Measurements from ENCODE around the gene ABHD15. TPM values are rescaled to one million over a fixed set of nuclear protein-coding genes. Genes with fewer than 3 reads are reported as not detected.

Gene ABHD15
- total RNA-seq, 4 donors from 2014 or later: 25.2 to 88.9 (median 30.6) TPM

GRCh38 chr17:29561554-29562517, 5.0 kb downstream of the ABHD15 start:
- TF ChIP-seq CTCF (IDR thresholded peaks at IDR 0.05; ENCODE audit: low read depth): no peak

- TF ChIP-seq CTCF (IDR thresholded peaks at IDR 0.05; ENCODE audit: low read depth): no peak
These were observed 6.5 kb downstream of the ABHD15 start for GRCh38 chr17:29560316-29560715.

DNA sequence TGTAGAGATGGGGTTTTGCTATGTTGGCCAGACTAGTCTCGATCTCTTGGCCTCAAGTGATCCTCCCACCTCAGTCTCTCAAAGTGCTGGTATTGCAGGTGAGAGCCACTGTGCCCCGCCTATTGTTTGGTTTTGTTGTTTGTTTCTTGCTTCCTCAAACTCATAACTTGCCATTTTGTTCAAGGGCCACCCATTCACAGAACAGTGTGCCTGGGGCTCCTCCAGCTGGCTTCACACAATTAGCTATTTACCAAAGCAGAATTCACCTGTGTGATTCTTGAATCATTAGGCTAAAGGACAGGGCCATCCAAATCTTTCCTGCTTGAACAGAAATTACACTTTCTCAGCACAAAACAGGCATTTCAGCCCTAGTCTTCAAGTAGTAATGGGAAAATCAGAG, 7.2 kb downstream of the ABHD15 start:
- no peak for TF ChIP-seq CTCF (IDR thresholded peaks at IDR 0.05; ENCODE audit: low read depth)

DNA sequence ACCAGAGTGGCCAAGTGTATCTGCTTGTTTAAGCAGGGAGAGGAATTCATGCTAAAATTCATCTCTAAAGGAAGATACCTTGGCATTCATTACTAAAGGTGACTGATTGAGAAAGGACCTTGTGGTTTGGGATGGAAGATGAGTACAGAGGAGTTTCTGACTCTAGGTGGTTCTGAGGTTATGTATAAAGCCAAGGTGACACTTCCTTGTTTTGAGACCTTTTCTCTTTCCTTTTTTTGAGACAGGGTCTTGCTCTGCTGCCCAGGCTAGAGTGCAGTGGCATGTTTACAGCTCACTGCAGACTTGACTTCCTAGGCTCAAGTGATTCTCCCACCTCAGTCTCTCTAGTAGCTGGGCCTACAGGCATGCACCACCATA, 9.1 kb downstream of the ABHD15 start:
- TF ChIP-seq CTCF (IDR thresholded peaks at IDR 0.05; ENCODE audit: low read depth): no peak

DNA sequence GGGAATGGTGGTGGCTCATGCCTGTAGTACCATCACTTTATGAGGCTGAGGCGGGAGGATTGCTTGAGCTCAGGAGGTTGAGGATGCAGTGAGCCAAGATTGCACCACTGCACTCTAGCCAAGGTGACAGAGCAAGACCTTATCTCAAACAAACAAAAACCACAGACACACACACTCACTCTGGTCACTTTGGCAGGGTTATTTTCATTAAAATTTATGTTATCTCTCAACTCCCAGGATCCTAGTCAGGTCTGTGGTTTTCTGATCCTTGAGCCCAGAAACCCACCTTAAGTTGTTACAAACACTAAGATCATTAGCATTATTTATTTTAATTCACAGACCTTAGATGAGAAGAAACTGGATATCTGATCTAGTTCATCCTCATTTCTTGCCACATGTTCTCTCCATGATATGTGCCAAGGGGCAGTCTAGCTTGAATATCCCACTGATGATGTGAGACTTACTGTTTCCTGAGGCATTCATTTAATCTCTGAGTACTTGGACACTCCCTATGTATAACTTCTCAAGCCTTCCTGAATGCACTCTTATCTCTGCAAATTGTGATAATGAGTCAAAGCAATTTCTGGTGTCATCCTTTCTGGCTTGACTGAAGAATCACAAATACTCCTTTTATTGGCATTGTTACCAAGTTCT, 9.6 kb downstream of the ABHD15 start:
- no peak for TF ChIP-seq CTCF (IDR thresholded peaks at IDR 0.05; ENCODE audit: low read depth)

- TF ChIP-seq CTCF (IDR thresholded peaks at IDR 0.05; ENCODE audit: low read depth): no peak
These were observed 11.0 kb downstream of the ABHD15 start for GRCh38 chr17:29555840-29556239.

GRCh38 chr17:29549177-29549923, 17.5 kb downstream of the ABHD15 start:
- no peak for TF ChIP-seq CTCF (IDR thresholded peaks at IDR 0.05; ENCODE audit: low read depth)

Data from subcutaneous adipose tissue (tissue), 4 donors.